IMR-90 (cell line): ENCODE measurements around the gene BDH1. TPM values are rescaled to one million over a fixed set of nuclear protein-coding genes. Genes with fewer than 3 reads are reported as not detected.

ENCODE experiments used
- ATAC-seq: fragments of 200-7000 bp; cut with Tn5 transposase; 2 replicates; pipeline ENCODE4 v1.9.1; 2020; ENCODE audit warnings: low read depth, mild to moderate bottlenecking, moderate library complexity
- BruUV-seq: library from RNA; stranded (reverse); fragments of 400-500 nt; replicated peaks from 2 replicates; lab custom pipeline; 2021; lab: Mats Ljungman, UMichigan
- CTCF ChIA-PET: fragments of 300-600 bp; formaldehyde crosslinking; extraction: SDS; loops from one replicate; lab custom pipeline; 2021; ENCODE audit warnings: antibody characterized with exemption; lab: Yijun Ruan, JAX
- POLR2A ChIA-PET: fragments of 300-600 bp; sonication (Branson Sonifier 250); formaldehyde crosslinking; loops from one replicate; lab custom pipeline; 2022; ENCODE audit warnings: antibody characterized with exemption; ENCODE audit not compliant: unreplicated experiment; lab: Charles Lee
- DNase-seq: peaks from one replicate; pipeline ENCODE4 v3.0.0; 2013
- H2AFZ ChIP-seq: replicated peaks from 2 replicates; pipeline ENCODE3; 2013; ENCODE audit warnings: low read length, mild to moderate bottlenecking; ENCODE audit not compliant: poor library complexity
- H2AK5ac ChIP-seq: 2 replicates; pipeline ENCODE4 v1.6.1; 2013; ENCODE audit warnings: low read depth, low read length, inconsistent platforms
- H2AK9ac ChIP-seq: replicated peaks from 2 replicates; pipeline ENCODE3; 2013; ENCODE audit warnings: mild to moderate bottlenecking, low read depth, low read length, moderate library complexity; ENCODE audit not compliant: poor library complexity
- H2BK120ac ChIP-seq: 2 replicates; pipeline ENCODE4 v1.6.1; 2013; ENCODE audit warnings: low read depth, low read length, inconsistent platforms
- H2BK15ac ChIP-seq: 3 replicates; pipeline ENCODE4 v1.6.1; 2013; ENCODE audit warnings: low read depth, low read length, inconsistent platforms
- H2BK20ac ChIP-seq: 2 replicates; pipeline ENCODE4 v1.6.1; 2013; ENCODE audit warnings: low read depth, mild to moderate bottlenecking, inconsistent platforms, low read length, moderate library complexity
- H2BK5ac ChIP-seq: 2 replicates; pipeline ENCODE4 v1.6.1; 2013; ENCODE audit warnings: mild to moderate bottlenecking, low read depth, low read length, inconsistent platforms; ENCODE audit not compliant: poor library complexity, severe bottlenecking
- H3K14ac ChIP-seq: replicated peaks from 2 replicates; pipeline ENCODE4 v1.6.1; 2013; ENCODE audit warnings: low read depth, low read length, inconsistent platforms
- H3K18ac ChIP-seq: 2 replicates; pipeline ENCODE4 v1.6.1; 2013; ENCODE audit warnings: low read depth, low read length, control low read depth
- H3K23ac ChIP-seq: 2 replicates; pipeline ENCODE4 v1.6.1; 2013; ENCODE audit warnings: low read depth, low read length, inconsistent platforms
- H3K27ac ChIP-seq: 2 replicates; pipeline ENCODE4 v1.5.1; 2013; ENCODE audit warnings: mild to moderate bottlenecking, control low read depth, low read length; ENCODE audit not compliant: insufficient read depth
- H3K27me3 ChIP-seq: 2 replicates; pipeline ENCODE4 v1.6.1; 2013; ENCODE audit warnings: low read length; ENCODE audit not compliant: control insufficient read depth, insufficient read depth
- H3K36me3 ChIP-seq: 2 replicates; pipeline ENCODE4 v1.6.1; 2013; ENCODE audit warnings: low read length, mixed read lengths; ENCODE audit not compliant: control insufficient read depth, insufficient read depth
- H3K4ac ChIP-seq: 2 replicates; pipeline ENCODE4 v1.6.1; 2013; ENCODE audit warnings: low read depth, low read length, inconsistent platforms
- H3K4me1 ChIP-seq: 2 replicates; pipeline ENCODE4 v1.6.1; 2013; ENCODE audit warnings: low read length, mixed read lengths; ENCODE audit not compliant: control insufficient read depth, insufficient read depth
- H3K4me2 ChIP-seq: 2 replicates; pipeline ENCODE4 v1.6.1; 2013; ENCODE audit warnings: low read depth, mild to moderate bottlenecking, control low read depth, low read length, moderate library complexity
- H3K4me3 ChIP-seq: 2 replicates; pipeline ENCODE4 v1.5.1; 2013; ENCODE audit warnings: low read depth, mild to moderate bottlenecking, control low read depth, low read length, moderate library complexity; ENCODE audit not compliant: insufficient read depth
- H3K56ac ChIP-seq: 2 replicates; pipeline ENCODE4 v1.6.1; 2013; ENCODE audit warnings: low read length, inconsistent platforms; ENCODE audit not compliant: insufficient read depth; ENCODE audit errors: extremely low read depth
- H3K79me1 ChIP-seq, 2 experiments: 2 replicates each; pipeline ENCODE4 v1.6.1; 2013; ENCODE audit warnings: low read length in 2 of 2, inconsistent platforms in 1 of 2, low read depth in 1 of 2
- H3K9ac ChIP-seq: 2 replicates; pipeline ENCODE4 v1.6.1; 2013; ENCODE audit warnings: low read depth, low read length, control low read depth
- H3K9me1 ChIP-seq: 2 replicates; pipeline ENCODE4 v1.6.1; 2013; ENCODE audit warnings: low read length, inconsistent platforms; ENCODE audit not compliant: insufficient read depth
- H3K9me3 ChIP-seq: 2 replicates; pipeline ENCODE4 v1.6.1; 2013; ENCODE audit warnings: low read length; ENCODE audit not compliant: control insufficient read depth, insufficient read depth
- H4K20me1 ChIP-seq: 2 replicates; pipeline ENCODE4 v1.6.1; 2013; ENCODE audit warnings: low read length, inconsistent platforms; ENCODE audit not compliant: insufficient read depth
- H4K5ac ChIP-seq: 2 replicates; pipeline ENCODE4 v1.6.1; 2013; ENCODE audit warnings: mild to moderate bottlenecking, low read depth, low read length, control low read depth
- H4K8ac ChIP-seq, 2 experiments: 2 replicates each; pipeline ENCODE4 v1.6.1; 2013; ENCODE audit warnings: low read depth in 2 of 2, low read length in 2 of 2, control low read depth in 1 of 2, inconsistent platforms in 1 of 2
- H4K91ac ChIP-seq: 2 replicates; pipeline ENCODE4 v1.6.1; 2013; ENCODE audit warnings: low read depth, low read length, inconsistent platforms; ENCODE audit not compliant: insufficient read depth
- BHLHE40 ChIP-seq: fragments of 150-350 bp; IDR thresholded peaks from 2 replicates; pipeline ENCODE4 v1.6.1; 2016; ENCODE audit warnings: mild to moderate bottlenecking, low read depth, low read length
- CEBPB ChIP-seq: IDR thresholded peaks from 2 replicates; pipeline ENCODE4 v1.6.1; 2012; ENCODE audit warnings: low read depth, low read length, improper control_type of control experiment
- MAFK ChIP-seq: IDR thresholded peaks from 2 replicates; pipeline ENCODE4 v1.6.1; 2012; ENCODE audit warnings: low read depth, low read length, improper control_type of control experiment
- POLR2A ChIP-seq: IDR thresholded peaks from 2 replicates; pipeline ENCODE4 v1.6.1; 2012; ENCODE audit warnings: mild to moderate bottlenecking, low read depth, low read length
- WGBS, 2 experiments: methylation state at CpG; one replicate each; pipeline versions ENCODE4 v1.1.5 to v1.1.7; 2013; ENCODE audit warnings: missing lambda C conversion rate in 2 of 2; ENCODE audit not compliant: insufficient read length in 1 of 2; ENCODE audit errors: extremely low coverage in 2 of 2; 5-methylcytosine and 5-hydroxymethylcytosine counted together
- dilution Hi-C: fragments of 300-500 bp; cut with HindIII; formaldehyde crosslinking; loops from one replicate; pipeline ENCODE4 v1.14.3; 2018; ENCODE audit warnings: low sequenced_read_pairs; ENCODE audit not compliant: unreplicated experiment
- in situ Hi-C: fragments of 300-500 bp; cut with MboI; formaldehyde crosslinking; loops from 3 replicates; pipeline ENCODE4 v1.14.3; 2019; ENCODE audit warnings: low sequenced_read_pairs, inconsistent platforms, mixed read lengths
- intact Hi-C: fragments of 100-400 bp; cut with micrococcal nuclease; formaldehyde crosslinking; loops from 2 replicates; pipeline ENCODE4 v1.10.0; 2022
- polyA plus RNA-seq, 3 experiments: library from polyadenylated mRNA; depleted of rRNA; stranded (reverse); fragments of >200 nt; gene quantifications; 2 replicates each; pipeline ENCODE4 v1.2.3, GENCODE V29; 2012; ENCODE audit warnings: low replicate concordance in 1 of 3
- total RNA-seq: library from RNA; depleted of rRNA; stranded (reverse); fragments of >200 nt; gene quantifications from 2 replicates; pipeline ENCODE4 v1.2.3, GENCODE V29; 2012

Gene BDH1
- total and polyA plus RNA-seq, 2 of the 4 experiments (the other 2 are of a cell fraction) = 2.7 to 4.4 TPM

- TF ChIP-seq CEBPB = no peak
- no peak for TF ChIP-seq POLR2A
- no peak for TF ChIP-seq MAFK
- TF ChIP-seq BHLHE40 = no peak
- CTCF ChIA-PET = no interaction called here
- BruUV-seq = no TSS peak
- H2AK5ac ChIP-seq = 0 out of 2 replicates have a peak overlapping the region, but pooled peaks have one; percentile 1
- no peak overlapping the region for H3K4me3 ChIP-seq
- no peak overlapping the region for H4K5ac ChIP-seq
- no peak overlapping the region for H3K27ac ChIP-seq
- H2BK120ac ChIP-seq = no peak overlapping the region
- H3K36me3 ChIP-seq = no peaks in the 10 kb centered on the region
- H4K91ac ChIP-seq = no peak overlapping the region
- H3K4me2 ChIP-seq = no peak overlapping the region
- H3K79me1 ChIP-seq = no peaks in the 10 kb centered on the region
- H3K9me3 ChIP-seq = no peaks in the 10 kb centered on the region
- in situ Hi-C loops = no loop called here
- H2AK9ac ChIP-seq = no peak overlapping the region
- no peak overlapping the region for H3K23ac ChIP-seq
- peaks cover 17% of the 10 kb centered on the region for H3K9me1 ChIP-seq
- H2BK20ac ChIP-seq = no peak overlapping the region
- no peak overlapping the region for H4K8ac ChIP-seq
- H3K9ac ChIP-seq = no peak overlapping the region
- no peak overlapping the region for H2BK15ac ChIP-seq
- dilution Hi-C loops = no loop called here
- DNase-seq (no peak), ATAC-seq (no peak)
- H3K56ac ChIP-seq = no peak overlapping the region
- no peak overlapping the region for H2BK5ac ChIP-seq
- POLR2A ChIA-PET = no interaction called here
- H3K18ac ChIP-seq = no peak overlapping the region
- H3K4me1 ChIP-seq = peaks cover 13% of the 10 kb centered on the region
- H3K4ac ChIP-seq = no peak overlapping the region
- intact Hi-C loops = no loop called here
- no CpG with 5 or more reads among the region's 7 CpGs for WGBS, 2 experiments
- H3K14ac ChIP-seq = no peak overlapping the region
- 0 out of 2 replicates have a peak, but pooled peaks cover 5% of the 10 kb centered on the region for H3K27me3 ChIP-seq
- peaks cover 5% of the 10 kb centered on the region; the same call in 1 of the 2 replicates for H4K20me1 ChIP-seq
- H2AFZ ChIP-seq = no peak overlapping the region
Measured at GRCh38 chr3:197491478-197491877, 64.3 kb downstream of the BDH1 start.
